ENCODE data around the gene TMEM31. TPM values are rescaled to one million over a fixed set of nuclear protein-coding genes. Genes with fewer than 3 reads are reported as not detected.

TMEM31 gene
- total and polyA plus RNA-seq, 2 of the 8 experiments (the other 6 are each of a cell fraction or from before 2014, with no cell fraction given): 0.65 TPM; not detected in 1

- no peak for TF ChIP-seq ATF3 (IDR thresholded peaks at IDR 0.05; ENCODE audit: insufficient read depth, low read depth, low read length)
- no peak for TF ChIP-seq POU5F1 (IDR thresholded peaks at IDR 0.05; ENCODE audit: low read depth, low read length)
- TF ChIP-seq USF2 (IDR thresholded peaks at IDR 0.05; ENCODE audit: low read length): no peak
- TF ChIP-seq POLR2AphosphoS5 (IDR thresholded peaks at IDR 0.05; ENCODE audit: low read depth, low read length): peak; percentile 15; the same call in 1 of the 2 replicates
- TF ChIP-seq TAF7 (optimal IDR thresholded peaks at IDR 0.05; ENCODE audit: borderline replicate concordance, low read depth, low read length): no peak
- peak in 1 of 3 experiments; percentile 10; a peak in 1 of 4 replicates for TF ChIP-seq CTCF (IDR thresholded peaks at IDR 0.05; ENCODE audit: control extremely low read depth in 1 of 3, insufficient read depth in 1 of 3, low read depth in 1 of 3, low read length in 3 of 3)
- no peak for TF ChIP-seq EZH2 (IDR thresholded peaks at IDR 0.05; ENCODE audit: low read depth, low read length, severe bottlenecking)
- no peak for TF ChIP-seq SIX5 (IDR thresholded peaks at IDR 0.05; ENCODE audit: low read depth, low read length)
- no peak for TF ChIP-seq RBBP5 (IDR thresholded peaks at IDR 0.05; ENCODE audit: borderline replicate concordance, low read depth, low read length)
- TF ChIP-seq ZNF274 (IDR thresholded peaks at IDR 0.05; ENCODE audit: borderline replicate concordance, extremely low read depth, low read length): no peak
Measured at GRCh38 chrX:103674531-103675454, 35.9 kb upstream of the TMEM31 start (continued).
